DOHH2 (cell line): ENCODE data around the gene UTP18.

Source experiments
- H3F3A ChIP-seq: fragments of 200-600 bp; sonication (generic), shearing (Covaris generic); 2 replicates; pipeline ENCODE4 v1.6.0; 2016; ENCODE audit warnings: antibody characterized with exemption, mild to moderate bottlenecking; ENCODE audit not compliant: control insufficient read depth, insufficient read depth
- H3K27ac ChIP-seq: fragments of 200-600 bp; sonication (generic); 2 replicates; pipeline ENCODE4 v1.5.1; 2014; ENCODE audit warnings: low read depth, mild to moderate bottlenecking, low read length, moderate library complexity
- H3K27me3 ChIP-seq: fragments of 200-600 bp; sonication (generic); 2 replicates; pipeline ENCODE4 v1.6.1; 2014; ENCODE audit warnings: mild to moderate bottlenecking, low read length, mixed read lengths; ENCODE audit not compliant: control insufficient read depth
- H3K36me3 ChIP-seq: fragments of 200-600 bp; sonication (generic); 2 replicates; pipeline ENCODE4 v1.6.1; 2014; ENCODE audit warnings: mild to moderate bottlenecking, low read length, moderate library complexity, mixed read lengths; ENCODE audit not compliant: control insufficient read depth
- H3K4me1 ChIP-seq: fragments of 200-600 bp; sonication (generic); 2 replicates; pipeline ENCODE4 v1.6.1; 2014; ENCODE audit warnings: mild to moderate bottlenecking, low read length, mixed read lengths; ENCODE audit not compliant: control insufficient read depth
- H3K4me2 ChIP-seq: fragments of 200-600 bp; sonication (generic); 2 replicates; pipeline ENCODE4 v1.6.0; 2014; ENCODE audit warnings: mild to moderate bottlenecking, low read length, moderate library complexity
- H3K4me3 ChIP-seq: fragments of 200-600 bp; sonication (generic); 2 replicates; pipeline ENCODE4 v1.5.1; 2014; ENCODE audit warnings: mild to moderate bottlenecking, low read length, mixed read lengths
- H3K79me2 ChIP-seq: fragments of 200-600 bp; sonication (generic); 2 replicates; pipeline ENCODE4 v1.6.1; 2014; ENCODE audit warnings: mild to moderate bottlenecking, low read length, mixed read lengths; ENCODE audit not compliant: control insufficient read depth
- H3K9me2 ChIP-seq: fragments of 200-600 bp; sonication (generic); replicated peaks from 2 replicates; pipeline ENCODE4 v1.6.1; 2014; ENCODE audit warnings: mild to moderate bottlenecking, low read length, mixed read lengths; ENCODE audit not compliant: control insufficient read depth
- H3K9me3 ChIP-seq: fragments of 200-600 bp; sonication (generic); 2 replicates; pipeline ENCODE4 v1.6.1; 2014; ENCODE audit warnings: antibody characterized with exemption, low read length, mixed read lengths; ENCODE audit not compliant: control insufficient read depth, insufficient read depth
- H4K20me1 ChIP-seq: fragments of 200-600 bp; sonication (generic); 2 replicates; pipeline ENCODE4 v1.6.0; 2014; ENCODE audit warnings: low read depth, mild to moderate bottlenecking, antibody characterized with exemption, low read length, moderate library complexity; ENCODE audit not compliant: control insufficient read depth, insufficient read depth
- CTCF ChIP-seq: fragments of 200-600 bp; sonication (generic); IDR thresholded peaks from one replicate; pipeline ENCODE4 v1.5.1; 2014; ENCODE audit warnings: antibody characterized with exemption, mild to moderate bottlenecking, low read depth, low read length; ENCODE audit not compliant: poor library complexity, severe bottlenecking
- EZH2phosphoT487 ChIP-seq: fragments of 200-600 bp; sonication (generic); IDR thresholded peaks from 2 replicates; pipeline ENCODE4 v1.6.1; 2017; ENCODE audit warnings: borderline replicate concordance, mild to moderate bottlenecking, antibody characterized with exemption, low read length, moderate library complexity, mixed read lengths

Gene UTP18

GRCh38 chr17:51341457-51341856 is 81.1 kb downstream of the UTP18 start:
- no peak overlapping the region for H3K27ac ChIP-seq
- H3K36me3 ChIP-seq, result no peaks in the 10 kb centered on the region

DNA sequence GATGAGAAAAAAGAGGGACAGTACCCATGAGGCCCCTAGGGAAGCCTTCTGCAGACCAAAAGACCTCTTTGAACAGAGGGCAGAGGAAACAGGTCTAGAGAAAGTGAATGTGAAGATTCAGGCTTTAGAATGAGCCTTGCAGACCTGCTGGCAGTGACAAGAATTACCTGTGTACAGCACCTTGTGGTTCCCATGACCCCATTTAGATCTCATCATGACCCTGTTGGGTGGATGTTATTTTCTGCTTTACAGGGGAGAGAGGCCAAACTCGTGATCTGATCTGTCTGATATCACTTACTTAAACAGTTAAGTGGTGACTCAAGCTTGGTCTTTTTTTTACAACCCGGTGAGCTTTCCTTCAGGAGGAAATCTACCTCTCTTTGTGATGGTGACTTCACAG is 81.9 kb downstream of the UTP18 start:
- Histone ChIP-seq H3K4me3 (no peak overlapping the region), H3K36me3 (no peaks in the 10 kb centered on the region), H3K9me3 (no peaks in the 10 kb centered on the region), H4K20me1 (no peaks in the 10 kb centered on the region), H3K4me1 (no peaks in the 10 kb centered on the region), H3K9me2 (no peaks in the 10 kb centered on the region), H3F3A (no peaks in the 10 kb centered on the region), H3K79me2 (no peaks in the 10 kb centered on the region), H3K27ac (no peak overlapping the region), H3K4me2 (no peak overlapping the region), H3K27me3 (peaks cover 13% of the 10 kb centered on the region)
- TF ChIP-seq CTCF (no peak), EZH2phosphoT487 (no peak)

More at GRCh38 chr17:51341457-51341856, 81.1 kb downstream of the UTP18 start:
- Histone ChIP-seq H3K9me3 (no peaks in the 10 kb centered on the region), H4K20me1 (no peaks in the 10 kb centered on the region), H3K4me1 (no peaks in the 10 kb centered on the region), H3F3A (no peaks in the 10 kb centered on the region), H3K4me2 (no peak overlapping the region), H3K9me2 (no peaks in the 10 kb centered on the region), H3K79me2 (no peaks in the 10 kb centered on the region), H3K4me3 (no peak overlapping the region), H3K27me3 (peaks cover 18% of the 10 kb centered on the region)
- no peak for TF ChIP-seq EZH2phosphoT487
- TF ChIP-seq CTCF, result no peak

DNA sequence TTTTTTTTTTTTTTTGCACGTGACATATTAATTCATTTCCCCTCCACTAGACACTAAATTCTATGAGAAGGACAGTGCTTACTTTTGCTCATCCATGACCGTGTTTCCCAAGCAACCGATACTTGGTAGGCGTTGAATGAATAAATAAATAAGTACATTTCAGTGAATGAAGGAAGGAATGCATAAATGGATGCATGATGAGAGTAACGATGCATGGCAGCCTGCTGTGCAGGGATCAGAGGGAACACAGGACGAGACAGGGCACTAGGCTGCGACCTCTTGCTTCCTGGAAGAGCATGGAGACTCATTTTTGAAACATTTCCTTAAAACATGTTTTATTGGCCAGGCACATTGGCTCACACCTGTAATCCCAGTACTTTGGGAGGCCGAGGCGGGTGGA is 84.2 kb downstream of the UTP18 start:
- Histone ChIP-seq H3K9me3 (no peaks in the 10 kb centered on the region), H3K79me2 (no peaks in the 10 kb centered on the region), H3K4me3 (no peak overlapping the region), H3K4me2 (no peak overlapping the region), H3F3A (no peaks in the 10 kb centered on the region), H3K27me3 (peaks cover 21% of the 10 kb centered on the region), H3K36me3 (no peaks in the 10 kb centered on the region), H4K20me1 (no peaks in the 10 kb centered on the region), H3K9me2 (no peaks in the 10 kb centered on the region), H3K4me1 (no peaks in the 10 kb centered on the region), H3K27ac (no peak overlapping the region)
- no peak for TF ChIP-seq EZH2phosphoT487
- no peak for TF ChIP-seq CTCF
